KMS-11 (cell line): ENCODE measurements around the gene PRKCH.

Experiments
- H2AFZ ChIP-seq: fragments of 200-600 bp; sonication (generic); 2 replicates; pipeline ENCODE4 v1.6.1; 2016; ENCODE audit warnings: antibody characterized with exemption, mixed run types, low read depth
- H3K27ac ChIP-seq: fragments of 200-600 bp; sonication (generic); 2 replicates; pipeline ENCODE4 v1.6.1; 2016; ENCODE audit warnings: mild to moderate bottlenecking, mixed run types
- H3K27me3 ChIP-seq: fragments of 200-600 bp; sonication (generic); 2 replicates; pipeline ENCODE4 v1.6.1; 2017; ENCODE audit warnings: mild to moderate bottlenecking, low read depth, mixed run types, moderate library complexity; ENCODE audit not compliant: insufficient read depth
- H3K36me3 ChIP-seq: fragments of 200-600 bp; sonication (generic); 2 replicates; pipeline ENCODE4 v1.6.1; 2017; ENCODE audit warnings: mild to moderate bottlenecking, mixed run types; ENCODE audit not compliant: insufficient read depth
- H3K4me1 ChIP-seq: fragments of 200-600 bp; sonication (generic); 2 replicates; pipeline ENCODE4 v1.6.1; 2016; ENCODE audit warnings: mild to moderate bottlenecking, low read depth, mixed run types; ENCODE audit not compliant: poor library complexity, severe bottlenecking
- H3K4me2 ChIP-seq: fragments of 200-600 bp; sonication (generic); 2 replicates; pipeline ENCODE4 v1.7.0; 2016; ENCODE audit warnings: mild to moderate bottlenecking, mixed run types
- H3K4me3 ChIP-seq: fragments of 200-600 bp; sonication (generic); IDR thresholded peaks from 2 replicates; pipeline ENCODE4 v1.6.1; 2017; ENCODE audit warnings: low read depth, low read length, mixed read lengths; ENCODE audit not compliant: insufficient read depth
- H3K79me2 ChIP-seq: fragments of 200-600 bp; sonication (generic); 2 replicates; pipeline ENCODE4 v1.6.1; 2016; ENCODE audit warnings: low read depth, mixed run types; ENCODE audit not compliant: insufficient read depth
- H3K9ac ChIP-seq: fragments of 200-600 bp; sonication (generic); 2 replicates; pipeline ENCODE4 v1.6.1; 2016; ENCODE audit warnings: mild to moderate bottlenecking, mixed run types
- H4K20me1 ChIP-seq: fragments of 200-600 bp; sonication (generic); 2 replicates; pipeline ENCODE4 v1.6.1; 2016; ENCODE audit warnings: mild to moderate bottlenecking, mixed run types; ENCODE audit not compliant: insufficient read depth
- TF ChIP-seq, protein P1 (sequence below): fragments of 200-600 bp; sonication (generic); conservative IDR thresholded peaks from 2 replicates; pipeline ENCODE4 v1.6.1; 2017; ENCODE audit warnings: low read depth, mild to moderate bottlenecking, antibody characterized with exemption, low read length, moderate library complexity, mixed read lengths

The PRKCH gene

DNA sequence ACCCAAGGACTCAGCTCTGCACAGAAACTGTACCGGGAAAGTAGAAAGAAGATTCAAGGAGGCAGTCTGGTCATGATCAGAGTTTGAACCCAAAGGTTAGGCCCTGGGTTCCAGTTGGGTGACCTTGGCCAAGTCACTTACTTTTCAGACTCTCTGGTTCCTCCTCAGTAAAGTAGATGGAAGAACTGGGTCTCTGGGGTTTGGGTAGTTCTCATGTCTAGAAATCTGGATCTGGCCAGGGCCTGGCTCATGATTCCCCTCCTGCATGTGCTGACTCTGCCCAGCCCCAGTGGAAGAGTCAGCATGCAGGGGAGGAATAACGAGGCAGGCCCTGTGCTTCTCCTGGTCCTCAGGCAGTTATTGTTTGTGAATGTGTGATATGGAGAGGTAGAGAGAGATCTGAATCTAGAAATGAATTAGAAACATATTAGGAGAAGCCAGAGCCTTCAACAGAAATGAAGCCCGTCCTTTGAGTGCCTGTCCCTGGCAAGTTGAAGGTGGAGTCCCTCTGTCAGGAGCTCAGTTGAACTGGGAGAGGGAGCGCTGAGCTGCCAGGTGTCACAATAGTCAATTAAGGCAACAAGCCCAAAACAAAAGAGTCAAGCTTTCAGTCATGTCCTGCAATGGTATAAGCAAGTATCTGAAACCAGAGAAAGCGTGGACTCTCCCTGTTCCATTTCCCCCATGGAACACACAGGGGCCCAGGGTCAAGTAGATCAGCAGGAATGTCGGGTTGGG lies 242.7 kb downstream of the PRKCH start:
- Histone ChIP-seq H2AFZ (no peak overlapping the region), H3K4me1 (no peaks in the 10 kb centered on the region), H3K79me2 (no peaks in the 10 kb centered on the region), H3K27me3 (no peaks in the 10 kb centered on the region), H3K4me3 (no peak overlapping the region), H3K36me3 (no peaks in the 10 kb centered on the region), H3K27ac (no peak overlapping the region), H3K4me2 (no peak overlapping the region), H4K20me1 (no peaks in the 10 kb centered on the region), H3K9ac (no peak overlapping the region)
- TF ChIP-seq, protein P1, sequence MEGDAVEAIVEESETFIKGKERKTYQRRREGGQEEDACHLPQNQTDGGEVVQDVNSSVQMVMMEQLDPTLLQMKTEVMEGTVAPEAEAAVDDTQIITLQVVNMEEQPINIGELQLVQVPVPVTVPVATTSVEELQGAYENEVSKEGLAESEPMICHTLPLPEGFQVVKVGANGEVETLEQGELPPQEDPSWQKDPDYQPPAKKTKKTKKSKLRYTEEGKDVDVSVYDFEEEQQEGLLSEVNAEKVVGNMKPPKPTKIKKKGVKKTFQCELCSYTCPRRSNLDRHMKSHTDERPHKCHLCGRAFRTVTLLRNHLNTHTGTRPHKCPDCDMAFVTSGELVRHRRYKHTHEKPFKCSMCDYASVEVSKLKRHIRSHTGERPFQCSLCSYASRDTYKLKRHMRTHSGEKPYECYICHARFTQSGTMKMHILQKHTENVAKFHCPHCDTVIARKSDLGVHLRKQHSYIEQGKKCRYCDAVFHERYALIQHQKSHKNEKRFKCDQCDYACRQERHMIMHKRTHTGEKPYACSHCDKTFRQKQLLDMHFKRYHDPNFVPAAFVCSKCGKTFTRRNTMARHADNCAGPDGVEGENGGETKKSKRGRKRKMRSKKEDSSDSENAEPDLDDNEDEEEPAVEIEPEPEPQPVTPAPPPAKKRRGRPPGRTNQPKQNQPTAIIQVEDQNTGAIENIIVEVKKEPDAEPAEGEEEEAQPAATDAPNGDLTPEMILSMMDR, result no peak

DNA sequence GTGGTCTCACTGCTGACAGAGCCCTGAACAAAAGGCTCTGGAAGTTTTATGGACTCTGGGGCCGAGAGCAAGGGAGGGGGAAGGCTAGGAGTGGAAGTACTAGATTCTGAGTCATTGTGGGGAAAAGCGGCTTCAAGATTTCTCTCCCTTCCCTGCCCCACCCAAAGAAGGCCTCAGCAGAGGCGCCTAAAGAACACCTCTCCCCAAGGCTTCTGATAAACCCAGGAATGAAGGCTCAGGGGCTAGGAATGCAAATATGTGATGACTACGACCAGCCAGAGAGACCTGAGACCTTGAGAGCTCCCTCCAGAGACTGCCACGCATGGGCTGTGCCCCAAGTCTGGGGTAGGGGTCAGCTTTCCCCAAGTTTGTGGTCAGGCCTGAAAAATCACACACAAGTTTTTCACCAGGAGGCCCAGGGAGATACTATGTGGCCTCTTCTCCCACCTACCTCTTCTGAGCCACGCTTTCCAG lies 243.3 kb downstream of the PRKCH start:
- no peak overlapping the region for H3K9ac ChIP-seq
- no peak overlapping the region for H3K4me3 ChIP-seq
- H3K4me2 ChIP-seq, result no peak overlapping the region
- TF ChIP-seq, protein P1, result no peak
- no peak overlapping the region for H2AFZ ChIP-seq
- no peaks in the 10 kb centered on the region for H3K36me3 ChIP-seq
- H3K4me1 ChIP-seq, result no peaks in the 10 kb centered on the region
- H3K27ac ChIP-seq, result no peak overlapping the region
- no peaks in the 10 kb centered on the region for H3K79me2 ChIP-seq
- no peaks in the 10 kb centered on the region for H3K27me3 ChIP-seq
- H4K20me1 ChIP-seq, result no peaks in the 10 kb centered on the region

DNA sequence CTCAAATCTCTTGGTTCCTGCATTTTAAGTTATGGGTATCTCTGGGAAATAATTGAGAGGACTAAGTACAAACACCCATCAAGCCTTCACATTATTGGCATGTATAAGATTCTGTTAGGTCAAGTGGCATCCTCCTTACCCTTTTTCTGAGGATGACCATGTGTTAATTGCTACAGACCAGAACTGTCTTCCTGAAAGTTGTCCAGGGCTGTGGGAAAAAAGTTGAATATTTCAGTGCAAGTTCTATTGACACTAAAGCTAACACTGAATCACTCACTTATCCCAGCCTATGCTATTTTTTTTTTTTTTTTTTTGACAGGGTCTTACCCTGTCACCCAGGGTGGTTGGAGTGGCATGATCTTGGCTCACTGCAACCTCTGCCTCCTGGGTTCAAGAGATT lies 243.8 kb downstream of the PRKCH start:
- no peaks in the 10 kb centered on the region for H3K4me1 ChIP-seq
- no peaks in the 10 kb centered on the region for H4K20me1 ChIP-seq
- H3K36me3 ChIP-seq, result no peaks in the 10 kb centered on the region
- TF ChIP-seq, protein P1, result no peak
- H3K9ac ChIP-seq, result no peak overlapping the region
- H3K4me3 ChIP-seq, result no peak overlapping the region
- no peaks in the 10 kb centered on the region for H3K79me2 ChIP-seq
- H3K27ac ChIP-seq, result no peak overlapping the region
- H2AFZ ChIP-seq, result no peak overlapping the region
- H3K27me3 ChIP-seq, result no peaks in the 10 kb centered on the region
- no peak overlapping the region for H3K4me2 ChIP-seq

DNA sequence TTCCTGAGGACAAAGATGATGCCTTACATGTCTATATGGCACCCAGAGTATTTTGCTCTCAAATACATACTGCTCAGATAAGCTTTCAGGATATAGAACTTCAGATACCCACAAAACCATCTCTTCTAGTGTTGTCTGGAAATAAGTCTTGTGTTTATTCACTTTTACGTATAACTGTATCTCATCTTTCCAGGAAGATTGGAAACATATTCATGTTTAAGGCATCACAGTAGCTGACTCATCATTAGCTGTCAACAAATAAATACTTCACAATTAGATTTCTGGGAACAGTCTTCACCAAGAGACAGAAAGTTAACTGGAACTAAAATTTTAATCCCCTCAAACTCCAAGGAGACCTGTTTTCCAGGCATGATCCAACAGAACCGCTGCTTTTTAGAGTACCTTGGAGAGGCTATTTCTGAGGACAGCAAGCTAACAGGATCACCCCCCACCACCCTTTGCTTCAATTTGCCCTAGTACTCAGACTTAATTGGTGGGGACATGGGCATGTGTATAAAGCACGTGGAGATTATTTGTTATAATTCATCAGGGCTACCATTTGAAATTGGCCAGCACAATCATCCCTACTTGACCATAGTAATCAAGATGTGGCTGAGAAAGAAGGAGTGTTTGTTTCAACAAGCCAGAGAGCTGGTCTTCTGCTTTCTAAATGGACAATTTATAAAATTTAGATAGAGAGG lies 244.6 kb downstream of the PRKCH start:
- H3K27ac ChIP-seq, result no peak overlapping the region
- no peaks in the 10 kb centered on the region for H3K27me3 ChIP-seq
- H3K36me3 ChIP-seq, result no peaks in the 10 kb centered on the region
- H3K4me2 ChIP-seq, result no peak overlapping the region
- no peak overlapping the region for H2AFZ ChIP-seq
- no peaks in the 10 kb centered on the region for H3K79me2 ChIP-seq
- no peak overlapping the region for H3K9ac ChIP-seq
- TF ChIP-seq, protein P1, result no peak
- no peaks in the 10 kb centered on the region for H4K20me1 ChIP-seq
- no peaks in the 10 kb centered on the region for H3K4me1 ChIP-seq
- no peak overlapping the region for H3K4me3 ChIP-seq
